Dedifferentiated amniotic fluid mesenchymal stem cell (primary cell): Measurements from ENCODE around the gene RRP1.

Source experiments
- DNase-seq: peaks from one replicate; pipeline ENCODE4 v3.0.0-alpha.2; 2016; ENCODE audit errors: extremely low spot score

The RRP1 gene

GRCh38 chr21:43775795-43776430, 13.5 kb upstream of the RRP1 start, which contains the start of gene CSTB:
CSTB (minus strand) TSS chr21:43776308; CDS start chr21:43776269, 39 bp downstream.
- peak; percentile 49 for DNase-seq

- no peak for DNase-seq
These were observed 11.4 kb upstream of the RRP1 start for GRCh38 chr21:43777953-43778352.

- DNase-seq = no peak
These were observed 10.7 kb upstream of the RRP1 start for GRCh38 chr21:43778469-43779335.

- no peak for DNase-seq
These were observed 9.7 kb upstream of the RRP1 start for GRCh38 chr21:43779660-43780059.

GRCh38 chr21:43781846-43782245, 7.5 kb upstream of the RRP1 start:
- DNase-seq = no peak

GRCh38 chr21:43782431-43783097, 6.8 kb upstream of the RRP1 start:
- no peak for DNase-seq

- no peak for DNase-seq
These were observed 6.2 kb upstream of the RRP1 start for GRCh38 chr21:43783098-43783700.

- no peak for DNase-seq
These were observed 4.2 kb upstream of the RRP1 start for GRCh38 chr21:43785134-43785533.

GRCh38 chr21:43786300-43786806, 3.0 kb upstream of the RRP1 start:
- no peak for DNase-seq

- no peak for DNase-seq
These were observed 2.5 kb upstream of the RRP1 start for GRCh38 chr21:43786807-43787440.

GRCh38 chr21:43790010-43790524, 690 bp downstream of the RRP1 start:
- no peak for DNase-seq

GRCh38 chr21:43792406-43792805, 3.0 kb downstream of the RRP1 start:
- DNase-seq = no peak

GRCh38 chr21:43793243-43793642, 3.9 kb downstream of the RRP1 start:
- DNase-seq = no peak

GRCh38 chr21:43794311-43794710, 4.9 kb downstream of the RRP1 start:
- DNase-seq = no peak

- no peak for DNase-seq
These were observed 5.5 kb downstream of the RRP1 start for GRCh38 chr21:43794857-43795256.

- no peak for DNase-seq
These were observed 8.0 kb downstream of the RRP1 start for GRCh38 chr21:43797415-43797814.

- no peak for DNase-seq
These were observed 8.7 kb downstream of the RRP1 start for GRCh38 chr21:43797925-43798715.

- no peak for DNase-seq
These were observed 10.0 kb downstream of the RRP1 start for GRCh38 chr21:43799301-43799840.

- no peak for DNase-seq
These were observed 10.7 kb downstream of the RRP1 start for GRCh38 chr21:43800124-43800523.

- DNase-seq = no peak
These were observed 11.2 kb downstream of the RRP1 start for GRCh38 chr21:43800566-43800965.
